ENCODE results near the gene INO80E.
"Not testable (repeated sequence)": the region's sequence is repeated elsewhere in the genome, so short reads cannot be mapped to it uniquely, and the experiment has no call there.

The INO80E gene

DNA sequence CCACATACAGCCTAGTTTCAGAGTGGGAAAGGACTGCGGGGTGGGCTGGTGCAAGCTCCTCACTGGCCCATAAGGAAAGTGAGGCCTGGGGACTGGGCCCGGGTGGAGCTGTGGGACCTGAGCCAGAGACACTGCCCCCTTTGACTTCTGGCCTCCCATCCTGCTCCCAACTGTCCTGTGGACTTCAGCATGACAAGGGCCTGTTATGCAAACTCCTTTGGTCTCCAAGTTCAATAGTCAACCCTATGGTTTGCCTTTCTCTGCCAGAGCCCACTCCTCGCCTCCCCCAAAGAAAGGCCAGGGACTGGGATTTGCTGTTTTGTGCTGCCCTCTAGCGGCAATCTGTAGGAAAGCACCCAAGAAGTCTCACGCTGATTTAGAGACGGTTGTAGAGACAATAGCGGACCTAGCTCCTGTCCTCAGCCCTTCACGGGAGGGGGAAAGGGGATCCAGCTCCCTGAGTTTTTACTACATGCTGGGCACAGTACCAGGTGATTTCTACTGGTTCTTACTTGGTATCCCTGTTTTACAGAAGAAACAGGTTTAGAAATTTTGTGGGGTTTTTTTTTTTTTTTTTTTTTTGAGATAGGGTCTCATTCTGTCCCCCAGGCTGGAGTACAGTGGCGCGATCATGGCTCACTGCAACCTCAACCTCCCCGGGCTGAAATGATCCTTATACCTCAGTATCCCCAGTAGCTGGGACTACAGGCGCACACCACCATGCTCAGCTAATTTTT is 36.2 kb downstream of the INO80E start:
- Histone ChIP-seq H3K4me3 (ENCODE audit: insufficient read depth, low read depth, low read length) (no peak overlapping the region), H3K4me1 (ENCODE audit: control insufficient read depth, insufficient read depth, low read length) (peaks cover 16% of the 10 kb centered on the region), H3K27me3 (ENCODE audit: control insufficient read depth, insufficient read depth, low read length, poor library complexity, severe bottlenecking) (peaks cover 39% of the 10 kb centered on the region), H3K9me3 (ENCODE audit: control insufficient read depth, low read length) (no peaks in the 10 kb centered on the region), H3K27ac (ENCODE audit: insufficient read depth, low read depth, low read length, poor library complexity, severe bottlenecking) (no peak overlapping the region), H3K36me3 (ENCODE audit: control insufficient read depth, insufficient read depth, low read length) (no peaks in the 10 kb centered on the region)
- WGBS, 2 experiments = 23 to 29% methylated on average over 12 of the region's 12 CpGs

DNA sequence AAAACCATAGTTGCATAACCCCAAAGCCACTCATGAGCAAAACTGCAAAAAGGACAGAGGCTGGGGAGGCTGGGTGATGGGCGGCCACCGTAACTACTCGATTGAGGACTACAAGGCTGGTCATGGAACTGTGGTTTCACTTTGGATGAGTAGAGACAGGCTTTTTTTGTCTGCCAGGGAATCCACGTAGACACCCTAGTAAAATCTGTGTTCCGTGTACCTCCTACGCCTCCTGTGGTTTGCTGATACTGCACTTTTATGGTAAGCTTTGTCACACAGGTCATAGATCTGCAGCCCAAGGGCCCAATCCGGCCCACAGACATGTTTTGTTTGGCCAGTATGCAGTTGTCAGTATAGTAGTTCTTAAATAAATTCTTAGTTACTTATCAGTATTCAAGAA is 37.2 kb downstream of the INO80E start:
- 88 to 91% methylated on average over 7 of the region's 7 CpGs for WGBS, 2 experiments
- Histone ChIP-seq H3K4me1 (ENCODE audit: control insufficient read depth, insufficient read depth, low read length) (peaks cover 16% of the 10 kb centered on the region), H3K9me3 (ENCODE audit: control insufficient read depth, low read length) (no peaks in the 10 kb centered on the region), H3K27ac (ENCODE audit: insufficient read depth, low read depth, low read length, poor library complexity, severe bottlenecking) (no peak overlapping the region), H3K27me3 (ENCODE audit: control insufficient read depth, insufficient read depth, low read length, poor library complexity, severe bottlenecking) (peaks cover 39% of the 10 kb centered on the region), H3K4me3 (ENCODE audit: insufficient read depth, low read depth, low read length) (no peak overlapping the region), H3K36me3 (ENCODE audit: control insufficient read depth, insufficient read depth, low read length) (no peaks in the 10 kb centered on the region)

DNA sequence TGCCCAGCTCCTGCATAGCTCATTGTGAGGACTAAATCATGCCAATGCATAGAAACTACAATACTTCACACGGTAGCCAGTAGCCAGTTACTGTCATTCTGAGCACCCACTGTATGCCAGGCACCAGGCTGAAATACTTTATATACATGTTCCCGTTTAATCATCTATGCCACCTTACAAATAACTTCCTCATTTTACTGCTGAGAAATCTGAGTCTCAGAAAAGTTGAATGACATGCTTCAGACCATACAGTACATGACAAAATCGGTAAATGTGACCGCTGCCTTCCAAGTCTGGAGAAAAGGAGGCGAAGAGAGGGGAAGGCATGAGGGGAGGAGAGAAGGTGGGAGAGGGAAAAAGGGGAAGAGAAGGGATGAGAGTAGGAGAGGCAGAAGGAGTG is 44.2 kb downstream of the INO80E start:
- no peaks in the 10 kb centered on the region for H3K36me3 ChIP-seq (ENCODE audit: control insufficient read depth, insufficient read depth, low read length)
- no peak overlapping the region for H3K4me3 ChIP-seq (ENCODE audit: insufficient read depth, low read depth, low read length)
- H3K9me3 ChIP-seq (ENCODE audit: control insufficient read depth, low read length) = no peaks in the 10 kb centered on the region
- H3K4me1 ChIP-seq (ENCODE audit: control insufficient read depth, insufficient read depth, low read length) = no peaks in the 10 kb centered on the region
- peaks cover 3% of the 10 kb centered on the region for H3K27me3 ChIP-seq (ENCODE audit: control insufficient read depth, insufficient read depth, low read length, poor library complexity, severe bottlenecking)
- WGBS, 2 experiments = 84 to 89% methylated on average over 5 of the region's 5 CpGs
- no peak overlapping the region for H3K27ac ChIP-seq (ENCODE audit: insufficient read depth, low read depth, low read length, poor library complexity, severe bottlenecking)

DNA sequence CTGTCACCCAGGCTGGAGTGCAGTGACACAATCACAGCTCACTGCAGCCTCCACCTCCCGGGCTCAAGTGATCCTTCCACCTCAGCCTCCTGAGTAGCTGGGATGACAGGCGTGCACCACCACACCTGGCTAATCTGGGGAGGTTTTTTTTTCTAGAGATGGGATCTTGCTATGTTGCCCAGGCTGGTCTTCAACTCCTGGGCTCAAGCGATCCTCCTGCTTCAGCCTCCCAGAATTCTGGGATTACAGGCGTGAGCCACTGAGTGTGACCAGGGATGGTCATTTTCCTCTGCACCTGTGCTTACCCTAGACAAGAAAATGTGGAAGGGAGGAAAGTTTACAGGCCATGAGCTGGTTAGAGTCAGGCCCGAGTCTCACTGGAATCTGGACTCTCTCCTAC is 44.6 kb downstream of the INO80E start:
- not testable (repeated sequence) for H3K4me3 ChIP-seq (ENCODE audit: insufficient read depth, low read depth, low read length); H3K4me1 ChIP-seq (ENCODE audit: control insufficient read depth, insufficient read depth, low read length); H3K36me3 ChIP-seq (ENCODE audit: control insufficient read depth, insufficient read depth, low read length); H3K27ac ChIP-seq (ENCODE audit: insufficient read depth, low read depth, low read length, poor library complexity, severe bottlenecking); H3K27me3 ChIP-seq (ENCODE audit: control insufficient read depth, insufficient read depth, low read length, poor library complexity, severe bottlenecking); H3K9me3 ChIP-seq (ENCODE audit: control insufficient read depth, low read length)
- WGBS, 2 experiments = 85 to 88% methylated on average over 5 of the region's 5 CpGs

- Histone ChIP-seq H3K27ac (ENCODE audit: insufficient read depth, low read depth, low read length, poor library complexity, severe bottlenecking) (no peak overlapping the region), H3K9me3 (ENCODE audit: control insufficient read depth, low read length) (no peaks in the 10 kb centered on the region), H3K27me3 (ENCODE audit: control insufficient read depth, insufficient read depth, low read length, poor library complexity, severe bottlenecking) (no peaks in the 10 kb centered on the region), H3K36me3 (ENCODE audit: control insufficient read depth, insufficient read depth, low read length) (no peaks in the 10 kb centered on the region), H3K4me1 (ENCODE audit: control insufficient read depth, insufficient read depth, low read length) (no peaks in the 10 kb centered on the region), H3K4me3 (ENCODE audit: insufficient read depth, low read depth, low read length) (no peak overlapping the region)
- 64 to 72% methylated on average over 1 to 2 of the region's 5 CpGs for WGBS, 2 experiments
These were observed 45.8 kb downstream of the INO80E start for GRCh38 chr16:30041841-30042240.

GRCh38 chr16:30046178-30046577 is 50.1 kb downstream of the INO80E start:
- H3K4me1 ChIP-seq (ENCODE audit: control insufficient read depth, insufficient read depth, low read length) = no peaks in the 10 kb centered on the region
- 86 to 87% methylated on average over 8 of the region's 8 CpGs for WGBS, 2 experiments

GRCh38 chr16:30046588-30046987 is 50.5 kb downstream of the INO80E start:
- 100% methylated on average over 1 of the region's 1 CpG; no CpG with 5 or more reads in 1 of the 2 experiments for WGBS, 2 experiments
- H3K4me1 ChIP-seq (ENCODE audit: control insufficient read depth, insufficient read depth, low read length) = no peaks in the 10 kb centered on the region
- no peak overlapping the region for H3K27ac ChIP-seq (ENCODE audit: insufficient read depth, low read depth, low read length, poor library complexity, severe bottlenecking)
- no peaks in the 10 kb centered on the region for H3K9me3 ChIP-seq (ENCODE audit: control insufficient read depth, low read length)
- H3K36me3 ChIP-seq (ENCODE audit: control insufficient read depth, insufficient read depth, low read length) = no peaks in the 10 kb centered on the region
- no peaks in the 10 kb centered on the region for H3K27me3 ChIP-seq (ENCODE audit: control insufficient read depth, insufficient read depth, low read length, poor library complexity, severe bottlenecking)
- H3K4me3 ChIP-seq (ENCODE audit: insufficient read depth, low read depth, low read length) = no peak overlapping the region

More at GRCh38 chr16:30046178-30046577, 50.1 kb downstream of the INO80E start:
- Histone ChIP-seq H3K27ac (ENCODE audit: insufficient read depth, low read depth, low read length, poor library complexity, severe bottlenecking) (no peak overlapping the region), H3K4me3 (ENCODE audit: insufficient read depth, low read depth, low read length) (no peak overlapping the region), H3K36me3 (ENCODE audit: control insufficient read depth, insufficient read depth, low read length) (no peaks in the 10 kb centered on the region), H3K9me3 (ENCODE audit: control insufficient read depth, low read length) (no peaks in the 10 kb centered on the region), H3K27me3 (ENCODE audit: control insufficient read depth, insufficient read depth, low read length, poor library complexity, severe bottlenecking) (no peaks in the 10 kb centered on the region)

GRCh38 chr16:30049871-30050270 is 53.8 kb downstream of the INO80E start:
- WGBS, 2 experiments = 94 to 95% methylated on average over 8 of the region's 8 CpGs
- no peaks in the 10 kb centered on the region for H3K9me3 ChIP-seq (ENCODE audit: control insufficient read depth, low read length)
- H3K27me3 ChIP-seq (ENCODE audit: control insufficient read depth, insufficient read depth, low read length, poor library complexity, severe bottlenecking) = no peaks in the 10 kb centered on the region
- H3K27ac ChIP-seq (ENCODE audit: insufficient read depth, low read depth, low read length, poor library complexity, severe bottlenecking) = no peak overlapping the region
- no peaks in the 10 kb centered on the region for H3K36me3 ChIP-seq (ENCODE audit: control insufficient read depth, insufficient read depth, low read length)
- H3K4me3 ChIP-seq (ENCODE audit: insufficient read depth, low read depth, low read length) = no peak overlapping the region
- no peaks in the 10 kb centered on the region for H3K4me1 ChIP-seq (ENCODE audit: control insufficient read depth, insufficient read depth, low read length)

DNA sequence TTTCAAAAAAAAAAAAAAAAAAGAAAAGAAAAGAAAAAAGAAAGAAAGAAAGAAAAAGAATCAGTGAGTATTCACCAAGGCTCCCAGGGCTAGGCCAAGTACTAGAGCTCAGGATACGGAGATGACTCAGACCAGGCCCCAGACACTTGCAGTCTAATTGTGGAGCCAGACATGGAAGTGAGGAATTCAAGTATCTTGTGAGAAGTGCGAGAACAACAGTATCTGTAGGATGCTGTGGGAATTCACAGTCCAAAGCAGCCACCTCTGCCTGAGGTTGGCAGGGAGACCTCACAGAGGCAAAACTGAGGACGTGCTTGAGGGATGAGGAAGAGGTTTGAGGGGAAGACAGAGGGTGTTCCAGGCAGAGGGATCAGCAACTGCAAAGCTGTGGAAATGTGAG is 55.5 kb downstream of the INO80E start:
- Histone ChIP-seq H3K27me3 (ENCODE audit: control insufficient read depth, insufficient read depth, low read length, poor library complexity, severe bottlenecking) (no peaks in the 10 kb centered on the region), H3K4me1 (ENCODE audit: control insufficient read depth, insufficient read depth, low read length) (no peaks in the 10 kb centered on the region), H3K4me3 (ENCODE audit: insufficient read depth, low read depth, low read length) (no peak overlapping the region), H3K9me3 (ENCODE audit: control insufficient read depth, low read length) (no peaks in the 10 kb centered on the region), H3K27ac (ENCODE audit: insufficient read depth, low read depth, low read length, poor library complexity, severe bottlenecking) (no peak overlapping the region), H3K36me3 (ENCODE audit: control insufficient read depth, insufficient read depth, low read length) (no peaks in the 10 kb centered on the region)
- WGBS, 2 experiments = 88 to 92% methylated on average over 3 of the region's 3 CpGs

DNA sequence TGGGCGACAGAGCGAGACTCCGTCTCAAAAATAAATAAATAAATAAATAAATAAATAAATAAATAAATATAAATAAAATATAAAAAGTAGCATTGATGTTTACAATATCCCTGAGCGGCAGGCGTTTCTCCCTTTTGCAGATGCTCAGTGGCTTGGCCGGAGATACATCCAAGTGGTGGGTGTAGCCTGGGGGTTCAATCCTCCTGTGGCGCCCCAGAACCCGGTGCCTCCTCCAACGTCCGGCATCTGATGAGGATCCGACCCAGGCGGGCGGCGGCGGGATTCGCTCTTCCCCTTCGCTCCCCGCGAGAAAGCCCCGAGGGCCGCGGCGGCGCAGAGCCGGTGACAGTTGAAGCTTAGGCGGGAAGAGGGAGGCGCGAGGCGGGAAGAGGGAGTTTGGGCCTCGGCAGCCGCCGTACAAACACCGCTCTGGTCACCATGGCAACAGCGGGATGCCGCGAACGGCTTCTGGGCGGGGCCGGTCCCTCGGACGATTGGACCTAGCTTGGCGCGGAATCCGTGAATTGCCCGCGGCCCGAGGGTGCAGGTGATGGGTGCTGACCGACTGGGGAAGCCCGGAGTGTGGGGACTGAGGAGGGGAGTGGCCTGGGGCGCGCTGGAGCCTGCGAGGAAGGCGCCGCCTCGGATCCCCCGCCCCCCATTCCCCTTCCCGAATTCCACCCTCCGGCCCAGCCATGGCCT is 56.8 kb downstream of the INO80E start:
- Histone ChIP-seq H3K9me3 (ENCODE audit: control insufficient read depth, low read length) (no peaks in the 10 kb centered on the region), H3K36me3 (ENCODE audit: control insufficient read depth, insufficient read depth, low read length) (no peaks in the 10 kb centered on the region), H3K4me3 (ENCODE audit: insufficient read depth, low read depth, low read length) (peak overlapping the region; percentile 81), H3K27me3 (ENCODE audit: control insufficient read depth, insufficient read depth, low read length, poor library complexity, severe bottlenecking) (no peaks in the 10 kb centered on the region), H3K27ac (ENCODE audit: insufficient read depth, low read depth, low read length, poor library complexity, severe bottlenecking) (no peak overlapping the region), H3K4me1 (ENCODE audit: control insufficient read depth, insufficient read depth, low read length) (no peaks in the 10 kb centered on the region)
- 3 to 4% methylated on average over 55 to 56 of the region's 58 CpGs for WGBS, 2 experiments
